GM19193 (cell line): ENCODE measurements around the gene ATAT1.

Experiments used
- POLR2A ChIP-seq: IDR thresholded peaks from 4 replicates; pipeline ENCODE4 v1.6.1; 2011; ENCODE audit not compliant: insufficient read depth, insufficient read length; ENCODE audit errors: extremely low read depth

ATAT1 gene

GRCh38 chr6:30626484-30627366 lies at the start of gene ATAT1:
TSS of gene ATAT1 (plus strand) at chr6:30626874.
- peak; percentile 79 for TF ChIP-seq POLR2A

- TF ChIP-seq POLR2A: no peak
Observed at GRCh38 chr6:30578051-30578450, 48.6 kb upstream of the ATAT1 start.

GRCh38 chr6:30583921-30584320 lies 42.8 kb upstream of the ATAT1 start:
- no peak for TF ChIP-seq POLR2A

GRCh38 chr6:30589754-30590358 lies 36.8 kb upstream of the ATAT1 start:
- no peak for TF ChIP-seq POLR2A

- no peak for TF ChIP-seq POLR2A
Observed at GRCh38 chr6:30590509-30590908, 36.2 kb upstream of the ATAT1 start.

- TF ChIP-seq POLR2A: no peak
Observed at GRCh38 chr6:30591008-30591407, 35.7 kb upstream of the ATAT1 start.

GRCh38 chr6:30592287-30592686 lies 34.4 kb upstream of the ATAT1 start:
- TF ChIP-seq POLR2A: no peak

- TF ChIP-seq POLR2A: peak; percentile 25
Observed at GRCh38 chr6:30597315-30598144, 29.1 kb upstream of the ATAT1 start.

GRCh38 chr6:30598912-30599624 lies 27.6 kb upstream of the ATAT1 start:
- TF ChIP-seq POLR2A: no peak

- no peak for TF ChIP-seq POLR2A
Observed at GRCh38 chr6:30599625-30600324, 26.9 kb upstream of the ATAT1 start.

GRCh38 chr6:30600451-30600961 lies 26.2 kb upstream of the ATAT1 start:
- peak; percentile 33 for TF ChIP-seq POLR2A

- no peak for TF ChIP-seq POLR2A
Observed at GRCh38 chr6:30601436-30601814, 25.2 kb upstream of the ATAT1 start.

- peak; percentile 24 for TF ChIP-seq POLR2A
Observed at GRCh38 chr6:30601815-30602641, 24.6 kb upstream of the ATAT1 start.

GRCh38 chr6:30603961-30604360 lies 22.7 kb upstream of the ATAT1 start:
- TF ChIP-seq POLR2A: no peak

GRCh38 chr6:30610065-30610464 lies 16.6 kb upstream of the ATAT1 start:
- no peak for TF ChIP-seq POLR2A
